ENCODE measurements around the gene IQGAP1.

DNA sequence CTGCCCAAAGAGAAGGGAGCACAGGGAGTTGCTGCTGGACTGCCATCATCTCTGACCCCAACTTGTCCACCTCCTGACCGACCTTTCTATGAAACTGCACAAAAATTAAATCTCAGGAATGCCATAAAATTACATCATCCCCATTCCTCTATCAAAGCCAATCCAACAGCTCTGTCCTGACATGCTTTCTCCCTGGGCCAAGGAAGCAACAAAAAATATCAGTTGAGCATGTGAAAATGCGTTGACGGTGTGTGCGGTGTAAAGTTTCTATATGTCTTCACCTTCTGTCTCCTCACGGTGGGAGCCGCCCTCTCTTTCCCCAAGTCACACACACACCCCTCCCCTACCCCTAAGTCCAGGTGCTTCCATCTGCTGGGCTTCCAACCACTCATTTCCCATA, 39.6 kb upstream of the IQGAP1 start:
- TF ChIP-seq EZH2phosphoT487 (IDR thresholded peaks at IDR 0.05; ENCODE audit: low read depth, severe bottlenecking, unreplicated experiment) (no peak), EZH2 (IDR thresholded peaks at IDR 0.05; ENCODE audit: borderline replicate concordance) (no peak)
- TF ChIP-seq, protein P1, sequence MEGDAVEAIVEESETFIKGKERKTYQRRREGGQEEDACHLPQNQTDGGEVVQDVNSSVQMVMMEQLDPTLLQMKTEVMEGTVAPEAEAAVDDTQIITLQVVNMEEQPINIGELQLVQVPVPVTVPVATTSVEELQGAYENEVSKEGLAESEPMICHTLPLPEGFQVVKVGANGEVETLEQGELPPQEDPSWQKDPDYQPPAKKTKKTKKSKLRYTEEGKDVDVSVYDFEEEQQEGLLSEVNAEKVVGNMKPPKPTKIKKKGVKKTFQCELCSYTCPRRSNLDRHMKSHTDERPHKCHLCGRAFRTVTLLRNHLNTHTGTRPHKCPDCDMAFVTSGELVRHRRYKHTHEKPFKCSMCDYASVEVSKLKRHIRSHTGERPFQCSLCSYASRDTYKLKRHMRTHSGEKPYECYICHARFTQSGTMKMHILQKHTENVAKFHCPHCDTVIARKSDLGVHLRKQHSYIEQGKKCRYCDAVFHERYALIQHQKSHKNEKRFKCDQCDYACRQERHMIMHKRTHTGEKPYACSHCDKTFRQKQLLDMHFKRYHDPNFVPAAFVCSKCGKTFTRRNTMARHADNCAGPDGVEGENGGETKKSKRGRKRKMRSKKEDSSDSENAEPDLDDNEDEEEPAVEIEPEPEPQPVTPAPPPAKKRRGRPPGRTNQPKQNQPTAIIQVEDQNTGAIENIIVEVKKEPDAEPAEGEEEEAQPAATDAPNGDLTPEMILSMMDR (IDR thresholded peaks at IDR 0.05; ENCODE audit: poor library complexity), result no peak

Data from hepatocyte (in vitro differentiated cells).